ENCODE data around the gene AKNAD1. TPM values are rescaled to one million over a fixed set of nuclear protein-coding genes. Genes with fewer than 3 reads are reported as not detected.
"Not testable (repeated sequence)": the region's sequence is repeated elsewhere in the genome, so short reads cannot be mapped to it uniquely, and the experiment has no call there.

AKNAD1 gene
- total and polyA plus RNA-seq, 4 experiments from 2014 or later, result not detected

DNA sequence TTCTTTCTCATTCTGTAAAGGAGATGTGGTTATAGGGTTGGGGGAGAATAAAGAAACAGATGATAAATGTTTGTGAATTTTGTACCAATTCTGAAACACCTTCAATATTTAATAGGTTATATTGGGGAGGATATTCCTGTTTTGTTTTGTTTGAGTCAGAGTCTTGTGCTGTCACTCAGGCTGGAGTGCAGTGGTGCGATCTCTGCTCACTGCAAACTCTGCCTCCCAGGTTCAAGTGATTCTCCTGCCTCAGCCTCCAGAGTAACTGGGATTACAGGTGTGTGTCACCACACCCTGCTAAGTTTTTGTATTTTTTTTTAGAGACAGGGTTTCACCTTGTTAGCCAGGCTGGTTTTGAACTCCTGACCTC lies 75.3 kb downstream of the AKNAD1 start:
- H3K4me3 ChIP-seq (ENCODE audit: low read length in 2 of 2); H3K4me1 Mint-ChIP-seq; H3K4me3 Mint-ChIP-seq; intact Hi-C loops (cut with micrococcal nuclease); H3K27ac ChIP-seq (ENCODE audit: low read depth, low read length); POLR2A ChIA-PET (ENCODE audit: partially characterized antibody); H3K27me3 ChIP-seq (ENCODE audit: insufficient read depth, low read length); DNase-seq; H3K4me1 ChIP-seq (ENCODE audit: insufficient read depth, low read length); H3K27me3 Mint-ChIP-seq: not testable (repeated sequence)
- H3K36me3 Mint-ChIP-seq, result peaks cover 72 to 77% of the 10 kb centered on the region in 2 donors
- peak overlapping the region in 1 of 7 donors; percentile 36 for H3K27ac Mint-ChIP-seq
- peaks cover 0 to 11% of the 10 kb centered on the region in 2 donors for H3K9me3 ChIP-seq (ENCODE audit: control insufficient read depth in 1 of 2, low read length in 2 of 2)
- H3K36me3 ChIP-seq (ENCODE audit: insufficient read depth, low read length), result peaks cover 31% of the 10 kb centered on the region
- CTCF ChIA-PET (ENCODE audit: partially characterized antibody), result interaction anchor here (1.7 kb wide), 1 partner anchor 18 kb away, joined by 4 read pairs; no protein-coding TSS in a partner anchor
- H3K9me3 Mint-ChIP-seq, result peaks cover 3 to 34% (median 18%) of the 10 kb centered on the region in 8 donors

DNA sequence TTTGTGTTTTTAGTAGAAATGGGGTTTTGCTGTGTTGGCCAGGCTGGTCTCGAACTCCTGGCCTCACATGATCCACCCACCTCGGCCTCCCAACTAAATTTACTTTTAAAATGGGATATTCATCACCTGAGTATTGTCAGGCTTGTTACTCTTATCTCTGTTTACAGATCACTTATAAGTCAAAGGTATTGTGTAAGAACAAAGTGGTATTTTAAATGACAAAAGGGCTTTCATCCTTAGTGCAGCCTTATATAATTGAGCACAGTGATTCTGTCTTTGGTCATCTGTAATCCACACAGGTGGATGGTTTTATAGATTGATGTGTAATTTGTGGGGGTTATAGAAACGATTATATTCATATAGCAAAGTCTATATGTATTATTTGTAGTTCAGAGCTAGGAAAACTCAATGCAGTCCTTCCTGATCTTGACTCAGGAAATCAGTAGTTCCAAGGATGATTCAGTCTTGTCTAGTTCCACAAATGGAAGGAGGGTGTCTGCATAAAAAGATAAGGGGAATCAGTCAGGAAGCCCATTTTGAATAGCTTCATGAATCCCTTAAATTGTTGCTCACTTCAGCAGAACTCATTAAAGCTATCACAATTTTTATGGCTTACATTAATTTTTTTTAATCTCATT lies 75.8 kb downstream of the AKNAD1 start:
- Histone ChIP-seq H3K27me3 (ENCODE audit: insufficient read depth, low read length) (no peaks in the 10 kb centered on the region), H3K36me3 (ENCODE audit: insufficient read depth, low read length) (peaks cover 36% of the 10 kb centered on the region), H3K27ac (ENCODE audit: low read depth, low read length) (no peak overlapping the region), H3K4me1 (ENCODE audit: insufficient read depth, low read length) (no peaks in the 10 kb centered on the region), H3K4me3 (ENCODE audit: low read length in 2 of 2) (no peak overlapping the region), H3K9me3 (ENCODE audit: control insufficient read depth in 1 of 2, low read length in 2 of 2) (peaks cover 0 to 11% of the 10 kb centered on the region in 2 donors)
- no peaks in the 10 kb centered on the region for H3K27me3 Mint-ChIP-seq
- ChIA-PET CTCF (ENCODE audit: partially characterized antibody) (interaction anchor here (0.7 to 1.7 kb wide), 3 partner anchors 18 to 211 kb away, joined by 3 to 4 read pairs (median 3); no protein-coding TSS in a partner anchor), POLR2A (ENCODE audit: partially characterized antibody) (no interaction called here)
- intact Hi-C loops (cut with micrococcal nuclease), result no loop called here
- no peak overlapping the region for H3K4me3 Mint-ChIP-seq
- peaks cover 0 to 3% (median under 1%) of the 10 kb centered on the region in 4 donors for H3K4me1 Mint-ChIP-seq
- peaks cover 3 to 29% (median 17%) of the 10 kb centered on the region in 8 donors for H3K9me3 Mint-ChIP-seq
- H3K36me3 Mint-ChIP-seq, result peaks cover 67 to 76% of the 10 kb centered on the region in 2 donors
- no peak for DNase-seq
- peak overlapping the region in 2 of 7 donors; percentile 36 to 39 for H3K27ac Mint-ChIP-seq

DNA sequence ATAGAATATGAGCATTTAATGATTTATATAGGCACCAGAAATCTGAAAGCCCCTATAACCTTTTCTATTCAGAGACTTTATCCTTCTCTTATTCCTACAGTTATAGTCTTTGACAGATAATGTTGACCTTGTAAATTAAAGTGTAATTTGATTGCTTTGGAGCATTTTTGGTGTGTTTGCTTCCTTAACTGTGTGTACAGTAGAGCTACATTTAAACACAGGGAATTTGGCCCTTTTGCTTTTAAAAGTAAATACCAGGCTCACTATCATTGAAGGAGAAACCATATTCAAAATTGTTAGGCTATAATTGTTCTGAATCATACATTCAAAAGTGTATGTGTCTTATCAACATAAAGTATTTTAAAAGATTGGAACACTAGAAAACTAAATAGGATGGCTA lies 77.4 kb downstream of the AKNAD1 start:
- H3K9me3 Mint-ChIP-seq, result peaks cover 1 to 13% (median 4%) of the 10 kb centered on the region in 8 donors

DNA sequence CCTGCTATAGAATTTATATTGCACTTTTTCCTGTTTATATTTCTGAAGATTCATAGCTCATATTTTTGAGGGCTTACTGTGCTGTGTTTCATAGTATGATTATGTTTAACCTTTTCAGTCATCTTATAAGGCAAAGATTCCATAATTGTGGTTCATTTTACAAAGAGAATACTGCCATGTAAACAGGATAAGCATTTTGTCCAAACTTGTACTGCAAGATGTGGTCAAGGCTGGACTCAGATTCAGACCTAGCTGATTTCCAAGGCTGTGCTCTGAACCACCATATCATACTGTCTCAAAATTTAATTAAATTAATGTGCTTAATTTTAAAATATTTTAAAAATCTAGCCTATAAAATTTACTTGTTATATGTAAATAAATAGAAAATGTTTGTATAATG lies 79.1 kb downstream of the AKNAD1 start:
- H3K36me3 ChIP-seq (ENCODE audit: insufficient read depth, low read length), result peaks cover 39% of the 10 kb centered on the region
- Mint-ChIP-seq H3K27me3 (no peaks in the 10 kb centered on the region), H3K4me1 (peaks cover 0 to 5% (median under 1%) of the 10 kb centered on the region in 4 donors), H3K4me3 (no peak overlapping the region), H3K36me3 (peaks cover 56 to 72% of the 10 kb centered on the region in 2 donors), H3K9me3 (no peaks in the 10 kb centered on the region), H3K27ac (peak overlapping the region in 1 of 7 donors; percentile 66)
- H3K27ac ChIP-seq (ENCODE audit: low read depth, low read length), result no peak overlapping the region
- DNase-seq, result no peak
- POLR2A ChIA-PET (ENCODE audit: partially characterized antibody), result interaction anchor here (1.3 kb wide), 1 partner anchor 117 kb away, joined by 5 read pairs; the partner anchor contains the start of gene HENMT1
- intact Hi-C loops (cut with micrococcal nuclease), result no loop called here
- no peaks in the 10 kb centered on the region for H3K9me3 ChIP-seq (ENCODE audit: control insufficient read depth in 1 of 2, low read length in 2 of 2)
- CTCF ChIA-PET (ENCODE audit: partially characterized antibody), result no interaction called here
- H3K4me3 ChIP-seq (ENCODE audit: low read length in 2 of 2), result no peak overlapping the region
- no peaks in the 10 kb centered on the region for H3K4me1 ChIP-seq (ENCODE audit: insufficient read depth, low read length)
- no peaks in the 10 kb centered on the region for H3K27me3 ChIP-seq (ENCODE audit: insufficient read depth, low read length)

More for the DNA sequence above, 77.4 kb downstream of the AKNAD1 start:
- peaks cover 0 to 3% (median under 1%) of the 10 kb centered on the region in 4 donors for H3K4me1 Mint-ChIP-seq
- H3K27ac ChIP-seq (ENCODE audit: low read depth, low read length), result no peak overlapping the region
- intact Hi-C loops (cut with micrococcal nuclease), result no loop called here
- no peak for DNase-seq
- POLR2A ChIA-PET (ENCODE audit: partially characterized antibody), result no interaction called here
- CTCF ChIA-PET (ENCODE audit: partially characterized antibody), result no interaction called here
- H3K4me1 ChIP-seq (ENCODE audit: insufficient read depth, low read length), result no peaks in the 10 kb centered on the region
- peaks cover 62 to 71% of the 10 kb centered on the region in 2 donors for H3K36me3 Mint-ChIP-seq
- H3K4me3 ChIP-seq (ENCODE audit: low read length in 2 of 2), result no peak overlapping the region
- peak overlapping the region in 1 of 7 donors; percentile 29 for H3K27ac Mint-ChIP-seq
- H3K9me3 ChIP-seq (ENCODE audit: control insufficient read depth in 1 of 2, low read length in 2 of 2), result no peaks in the 10 kb centered on the region
- H3K27me3 ChIP-seq (ENCODE audit: insufficient read depth, low read length), result no peaks in the 10 kb centered on the region
- H3K4me3 Mint-ChIP-seq, result no peak overlapping the region
- H3K27me3 Mint-ChIP-seq, result no peaks in the 10 kb centered on the region
- H3K36me3 ChIP-seq (ENCODE audit: insufficient read depth, low read length), result peaks cover 30% of the 10 kb centered on the region

DNA sequence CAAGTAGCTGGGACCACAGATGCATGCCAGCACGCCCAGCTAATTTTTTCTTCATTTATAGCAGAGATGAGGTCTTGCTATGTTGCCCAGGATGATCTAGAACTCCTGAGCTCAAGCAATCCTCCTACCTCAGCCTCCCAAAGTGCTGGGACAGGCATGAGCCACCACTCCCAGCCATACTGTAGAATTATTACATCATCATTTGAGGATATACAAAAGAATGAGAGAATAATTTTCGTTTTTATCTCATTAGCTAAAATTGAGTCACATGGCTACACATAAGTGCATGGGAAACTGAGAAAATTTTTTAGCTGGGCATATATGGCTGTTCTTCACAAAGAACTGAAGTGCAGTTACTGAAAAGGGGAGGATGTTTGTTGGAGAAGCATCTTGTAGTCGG lies 89.2 kb downstream of the AKNAD1 start:
- Mint-ChIP-seq H3K27ac (no peak overlapping the region), H3K36me3 (peaks cover 34 to 43% of the 10 kb centered on the region in 2 donors), H3K9me3 (no peaks in the 10 kb centered on the region), H3K4me3 (no peak overlapping the region), H3K27me3 (no peaks in the 10 kb centered on the region), H3K4me1 (peaks cover 0 to 10% (median 7%) of the 10 kb centered on the region in 4 donors)
- H3K9me3 ChIP-seq (ENCODE audit: control insufficient read depth in 1 of 2, low read length in 2 of 2), result no peaks in the 10 kb centered on the region
- H3K4me3 ChIP-seq (ENCODE audit: low read length in 2 of 2), result no peak overlapping the region
- no peak for DNase-seq
- no peaks in the 10 kb centered on the region for H3K4me1 ChIP-seq (ENCODE audit: insufficient read depth, low read length)
- ChIA-PET POLR2A (ENCODE audit: partially characterized antibody) (interaction anchor here (0.9 kb wide), 1 partner anchor 75 kb away, joined by 4 read pairs; no protein-coding TSS in a partner anchor), CTCF (ENCODE audit: partially characterized antibody) (no interaction called here)
- H3K36me3 ChIP-seq (ENCODE audit: insufficient read depth, low read length), result peaks cover 16% of the 10 kb centered on the region
- intact Hi-C loops (cut with micrococcal nuclease), result no loop called here
- no peaks in the 10 kb centered on the region for H3K27me3 ChIP-seq (ENCODE audit: insufficient read depth, low read length)
- no peak overlapping the region for H3K27ac ChIP-seq (ENCODE audit: low read depth, low read length)

DNA sequence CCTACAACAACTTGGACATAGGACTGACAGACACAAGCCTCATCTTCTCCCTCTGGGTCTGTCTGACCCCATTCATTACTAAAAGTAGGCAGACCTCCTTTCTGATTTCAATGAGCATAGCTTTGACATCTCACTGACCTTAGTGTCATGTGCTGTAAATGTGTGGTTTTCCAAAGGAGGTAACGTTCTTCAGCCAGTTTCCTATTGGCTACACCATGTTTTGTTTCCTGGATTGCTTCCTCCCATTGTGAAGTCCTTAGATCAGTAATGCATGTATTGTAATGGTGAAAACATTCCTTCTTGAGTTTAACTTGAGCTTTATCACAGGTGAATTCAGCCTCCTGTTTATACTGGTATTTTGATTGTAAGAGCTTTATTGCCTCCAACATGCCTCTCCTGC lies 89.8 kb downstream of the AKNAD1 start:
- DNase-seq, result no peak
- peaks cover 17% of the 10 kb centered on the region for H3K36me3 ChIP-seq (ENCODE audit: insufficient read depth, low read length)
- H3K27ac ChIP-seq (ENCODE audit: low read depth, low read length), result no peak overlapping the region
- ChIA-PET POLR2A (ENCODE audit: partially characterized antibody) (interaction anchor here (0.9 kb wide), 1 partner anchor 74 kb away, joined by 4 read pairs; no protein-coding TSS in a partner anchor), CTCF (ENCODE audit: partially characterized antibody) (no interaction called here)
- H3K27me3 Mint-ChIP-seq, result no peaks in the 10 kb centered on the region
- peaks cover 0 to 10% (median 9%) of the 10 kb centered on the region in 4 donors for H3K4me1 Mint-ChIP-seq
- no peaks in the 10 kb centered on the region for H3K27me3 ChIP-seq (ENCODE audit: insufficient read depth, low read length)
- intact Hi-C loops (cut with micrococcal nuclease), result no loop called here
- H3K4me3 ChIP-seq (ENCODE audit: low read length in 2 of 2), result no peak overlapping the region
- H3K36me3 Mint-ChIP-seq, result peaks cover 36 to 44% of the 10 kb centered on the region in 2 donors
- peak overlapping the region in 1 of 7 donors; percentile 46 for H3K27ac Mint-ChIP-seq
- H3K4me1 ChIP-seq (ENCODE audit: insufficient read depth, low read length), result no peaks in the 10 kb centered on the region
- no peaks in the 10 kb centered on the region for H3K9me3 Mint-ChIP-seq
- H3K4me3 Mint-ChIP-seq, result no peak overlapping the region
- H3K9me3 ChIP-seq (ENCODE audit: control insufficient read depth in 1 of 2, low read length in 2 of 2), result no peaks in the 10 kb centered on the region
